GM12878 (cell line): ENCODE data around the gene CFAP58. TPM values are rescaled to one million over a fixed set of nuclear protein-coding genes. Genes with fewer than 3 reads are reported as not detected.

Experiments
- ATAC-seq: fragments of 200-7000 bp; cut with Tn5 transposase; 3 replicates; pipeline ENCODE4 v1.9.1; 2020; ENCODE audit warnings: mild to moderate bottlenecking, moderate library complexity
- BruUV-seq: library from RNA; stranded (reverse); fragments of 400-500 nt; replicated peaks from 2 replicates; lab custom pipeline; 2021; lab: Mats Ljungman, UMichigan
- CTCF ChIA-PET: fragments of 300-600 bp; sonication (Branson Sonifier 250); formaldehyde crosslinking; extraction: SDS; loops from one replicate; lab custom pipeline; 2021; ENCODE audit warnings: inconsistent platforms; lab: Yijun Ruan, JAX
- POLR2A ChIA-PET: fragments of 350-600 bp; formaldehyde crosslinking; extraction: SDS; loops from one replicate; lab custom pipeline; 2021; ENCODE audit warnings: inconsistent platforms; lab: Charles Lee
- RAD21 ChIA-PET: fragments of 300-600 bp; sonication (Branson Sonifier 250); formaldehyde crosslinking; loops from one replicate; lab custom pipeline; 2023; ENCODE audit warnings: antibody characterized with exemption; ENCODE audit not compliant: unreplicated experiment; lab: Charles Lee
- SMC1A ChIA-PET: fragments of 300-600 bp; sonication (Branson Sonifier 250); formaldehyde crosslinking; loops from one replicate; lab custom pipeline; 2023; ENCODE audit not compliant: unreplicated experiment, uncharacterized antibody; lab: Charles Lee
- DNase-seq: peaks from one replicate; pipeline ENCODE4 v3.0.0-alpha.2; 2011; ENCODE audit warnings: low read depth, low spot score
- FAIRE-seq: peaks from 3 replicates; lab custom pipeline; 2011; peaks lifted over from hg19 to GRCh38; lab: Jason Lieb, UNC
- H2AFZ ChIP-seq: 2 replicates; pipeline ENCODE4 v1.6.0; 2011; ENCODE audit warnings: low read depth, low read length, control low read depth; ENCODE audit not compliant: control insufficient read depth
- H3K27ac ChIP-seq: 2 replicates; pipeline ENCODE4 v1.5.1; 2011; ENCODE audit warnings: control low read depth; ENCODE audit not compliant: control insufficient read depth, insufficient read depth
- H3K27me3 ChIP-seq, 2 experiments: replicated peaks in 1 of 2; 2 replicates each; pipeline versions ENCODE4 v1.6.0 to v1.6.1; 2011; ENCODE audit warnings: low read length in 1 of 2; ENCODE audit not compliant: control insufficient read depth in 2 of 2, insufficient read depth in 2 of 2
- H3K36me3 ChIP-seq, 2 experiments: 2 replicates each; pipeline ENCODE4 v1.5.1; 2011; ENCODE audit warnings: low read length in 1 of 2; ENCODE audit not compliant: control insufficient read depth in 2 of 2, insufficient read depth in 2 of 2
- H3K4me1 ChIP-seq: 2 replicates; pipeline ENCODE4 v1.6.1; 2011; ENCODE audit warnings: mild to moderate bottlenecking, low read length, moderate library complexity, mixed read lengths; ENCODE audit not compliant: control insufficient read depth, insufficient read depth
- H3K4me2 ChIP-seq: 2 replicates; pipeline ENCODE4 v1.6.0; 2011; ENCODE audit warnings: control low read depth; ENCODE audit not compliant: control insufficient read depth, insufficient read depth
- H3K4me3 ChIP-seq: fragments of 200-600 bp; sonication (generic); 2 replicates; pipeline ENCODE4 v1.5.1; 2016
- H3K79me2 ChIP-seq: 2 replicates; pipeline ENCODE4 v1.6.0; 2011; ENCODE audit warnings: low read length; ENCODE audit not compliant: control insufficient read depth, insufficient read depth
- H3K9ac ChIP-seq: 2 replicates; pipeline ENCODE4 v1.8.0; 2011; ENCODE audit warnings: low read length, control low read depth, mixed read lengths; ENCODE audit not compliant: control insufficient read depth, insufficient read depth
- H3K9me3 ChIP-seq: replicated peaks from 3 replicates; pipeline ENCODE4 v1.5.1; 2011; ENCODE audit warnings: mild to moderate bottlenecking, low read length; ENCODE audit not compliant: control insufficient read depth, insufficient read depth
- H4K20me1 ChIP-seq: 2 replicates; pipeline ENCODE4 v1.6.0; 2011; ENCODE audit not compliant: control insufficient read depth, insufficient read depth
- BHLHE40 ChIP-seq, 2 experiments: fragments of 450-650 bp in 1 of 2; IDR thresholded peaks; 2 replicates each; pipeline ENCODE4 v1.6.1; 2011 to 2017; ENCODE audit warnings: low read depth in 2 of 2, borderline replicate concordance in 1 of 2, improper control_type of control experiment in 1 of 2, low read length in 1 of 2, mild to moderate bottlenecking in 1 of 2
- CEBPB ChIP-seq, 2 experiments: fragments of 150-350 bp in 1 of 2; IDR thresholded peaks; 2 replicates each; pipeline ENCODE4 v1.6.1; 2012 to 2014; ENCODE audit warnings: low read depth in 2 of 2, low read length in 2 of 2, borderline replicate concordance in 1 of 2, inconsistent platforms in 1 of 2
- CREB1 ChIP-seq: IDR thresholded peaks from 2 replicates; pipeline ENCODE4 v1.6.1; 2012; ENCODE audit warnings: low read depth, mild to moderate bottlenecking, inconsistent platforms
- HDAC6 ChIP-seq: fragments of 200-600 bp; sonication (generic); IDR thresholded peaks from one replicate; pipeline ENCODE4 v1.8.0; 2017; ENCODE audit warnings: antibody characterized with exemption; ENCODE audit not compliant: unreplicated experiment
- HSF1 ChIP-seq: fragments of 150-350 bp; IDR thresholded peaks from 2 replicates; pipeline ENCODE4 v1.6.1; 2014; ENCODE audit warnings: mild to moderate bottlenecking, low read depth, low read length
- MYB ChIP-seq: fragments of 150-350 bp; IDR thresholded peaks from 2 replicates; pipeline ENCODE4 v1.6.1; 2014; ENCODE audit warnings: mild to moderate bottlenecking, low read depth, low read length, borderline replicate concordance
- NFXL1 ChIP-seq: fragments of 450-650 bp; IDR thresholded peaks from 2 replicates; pipeline ENCODE4 v1.6.1; 2017; ENCODE audit warnings: antibody characterized with exemption, mild to moderate bottlenecking, borderline replicate concordance
- NKRF ChIP-seq: fragments of 450-650 bp; conservative IDR thresholded peaks from 2 replicates; pipeline ENCODE4 v1.6.1; 2017; ENCODE audit warnings: mild to moderate bottlenecking, moderate library complexity
- NR2C1 ChIP-seq: fragments of 450-650 bp; IDR thresholded peaks from 2 replicates; pipeline ENCODE4 v1.6.1; 2017; ENCODE audit warnings: antibody characterized with exemption, mild to moderate bottlenecking, moderate library complexity
- PAX8 ChIP-seq: fragments of 450-650 bp; IDR thresholded peaks from 2 replicates; pipeline ENCODE4 v1.6.1; 2017; ENCODE audit warnings: mild to moderate bottlenecking, moderate library complexity
- SREBF1 ChIP-seq: IDR thresholded peaks from 2 replicates; pipeline ENCODE4 v1.6.1; 2012; ENCODE audit warnings: mild to moderate bottlenecking, low read length
- YY1 ChIP-seq: IDR thresholded peaks from 2 replicates; pipeline ENCODE4 v1.6.1; 2011; ENCODE audit warnings: low read depth, mild to moderate bottlenecking, low read length
- ZNF687 ChIP-seq: fragments of 450-650 bp; IDR thresholded peaks from 2 replicates; pipeline ENCODE4 v1.6.1; 2017; ENCODE audit warnings: mild to moderate bottlenecking, moderate library complexity
- WGBS: methylation state at CpG from one replicate; pipeline ENCODE4 v1.1.6; 2016; ENCODE audit warnings: low lambda C conversion rate; ENCODE audit not compliant: insufficient replicate concordance, insufficient coverage; ENCODE audit errors: missing lambda C conversion rate; 5-methylcytosine and 5-hydroxymethylcytosine counted together
- in situ Hi-C: fragments of 300-500 bp; cut with MboI; formaldehyde crosslinking; loops from 9 replicates; pipeline ENCODE4 v1.14.3; 2018; ENCODE audit warnings: mixed read lengths
- intact Hi-C: fragments of 100-400 bp; cut with micrococcal nuclease; formaldehyde crosslinking; loops from one replicate; pipeline ENCODE4 v1.14.2; 2022; ENCODE audit not compliant: unreplicated experiment
- polyA plus RNA-seq, 11 experiments: library from polyadenylated mRNA; depleted of rRNA in 4 of 11; unstranded in 6 of 11; stranded (reverse) in 5 of 11; fragments of >200 nt; fragmentation: Nextera tagmentation in 4 of 11; fragmentation: Illumina TruSeq in 1 of 11; extraction: Ambion mirVana in 4 of 11; extraction: Trizol in 1 of 11; gene quantifications; 1 replicate in 1 of 11; 2 replicates in 10 of 11; pipeline versions ENCODE4 v1.2.1 to v1.2.3, GENCODE V29; 2011 to 2016; ENCODE audit warnings: inconsistent platforms in 2 of 11, missing spikeins in 2 of 11, low read depth in 1 of 11
- total RNA-seq, 4 experiments: library from RNA; depleted of rRNA in 3 of 4; stranded (reverse); fragments of >200 nt in 3 of 4; fragmentation: Illumina TruSeq in 1 of 4; extraction: Trizol in 1 of 4; gene quantifications; 2 replicates each; pipeline versions ENCODE4 v1.2.1 to v1.2.3, GENCODE V29; 2013 to 2021

The CFAP58 gene
- total and polyA plus RNA-seq, 10 of the 15 experiments (the other 5 are each of a cell fraction or from before 2014, with no cell fraction given): 0.03 to 0.35 (median 0.21) TPM

- no peaks in the 10 kb centered on the region for H3K9me3 ChIP-seq
- no TSS peak for BruUV-seq
- in situ Hi-C loops (no loop called here), intact Hi-C loops (no loop called here)
- DNase-seq (no peak), FAIRE-seq (no peak), ATAC-seq (no peak)
- H2AFZ ChIP-seq: no peak overlapping the region
- CTCF ChIA-PET: no interaction called here
- H3K27ac ChIP-seq: no peak overlapping the region
- no peaks in the 10 kb centered on the region for H3K79me2 ChIP-seq
- no peaks in the 10 kb centered on the region for H3K36me3 ChIP-seq
- RAD21 ChIA-PET: no interaction called here
- H4K20me1 ChIP-seq: no peaks in the 10 kb centered on the region
- POLR2A ChIA-PET: no interaction called here
- H3K4me2 ChIP-seq: no peak overlapping the region
- 0% methylated on average over 1 of the region's 1 CpG for WGBS
- H3K27me3 ChIP-seq: no peaks in the 10 kb centered on the region
- no peak overlapping the region for H3K4me3 ChIP-seq
- SMC1A ChIA-PET: no interaction called here
- no peak overlapping the region for H3K9ac ChIP-seq
- no peaks in the 10 kb centered on the region for H3K4me1 ChIP-seq
- TF ChIP-seq NKRF (no peak), BHLHE40 (IDR thresholded peaks at IDR 0.05; ENCODE audit: borderline replicate concordance in 1 of 2, low read depth in 2 of 2, low read length in 1 of 2) (no peak), ZNF687 (no peak), YY1 (no peak), HSF1 (no peak), NFXL1 (no peak), CREB1 (no peak), PAX8 (no peak), CEBPB (IDR thresholded peaks at IDR 0.05; ENCODE audit: borderline replicate concordance in 1 of 2, low read depth in 2 of 2, low read length in 2 of 2) (no peak), HDAC6 (no peak), MYB (no peak), SREBF1 (no peak), NR2C1 (no peak)
Observed at GRCh38 chr10:104434601-104435000, 81.0 kb downstream of the CFAP58 start.
